Hepatocyte (in vitro differentiated cells): Measurements from ENCODE around the gene LAMA4.

Experiments
- CTCF ChIP-seq: fragments of 200-600 bp; sonication (generic); IDR thresholded peaks from 2 replicates; pipeline ENCODE4 v1.5.1; 2016; ENCODE audit warnings: antibody characterized with exemption, mild to moderate bottlenecking; ENCODE audit not compliant: poor library complexity
- EZH2 ChIP-seq: fragments of 200-600 bp; sonication (generic); IDR thresholded peaks from 2 replicates; pipeline ENCODE4 v1.6.1; 2016; ENCODE audit warnings: antibody characterized with exemption, mild to moderate bottlenecking, borderline replicate concordance
- EZH2phosphoT487 ChIP-seq: fragments of 200-600 bp; sonication (generic); IDR thresholded peaks from one replicate; pipeline ENCODE4 v1.6.1; 2018; ENCODE audit warnings: antibody characterized with exemption, mild to moderate bottlenecking, low read depth, moderate library complexity; ENCODE audit not compliant: unreplicated experiment, severe bottlenecking

GRCh38 chr6:112179631-112180030, 74.7 kb downstream of the LAMA4 start:
- TF ChIP-seq EZH2 (no peak), CTCF (no peak), EZH2phosphoT487 (no peak)
